ENCODE results near the gene RETSAT.
"Not testable (repeated sequence)": the region's sequence is repeated elsewhere in the genome, so short reads cannot be mapped to it uniquely, and the experiment has no call there.

Gene RETSAT

GRCh38 chr2:85319796-85320195 lies 34.5 kb downstream of the RETSAT start:
- TF ChIP-seq CTCF (conservative IDR thresholded peaks at IDR 0.05; ENCODE audit: control insufficient read depth, insufficient read depth, low read depth, low read length), result no peak
- H3K4me3 ChIP-seq (ENCODE audit: control insufficient read depth, low read depth, low read length), result no peak overlapping the region
- no peak for DNase-seq (ENCODE audit: low read depth)

- TF ChIP-seq CTCF (conservative IDR thresholded peaks at IDR 0.05; ENCODE audit: control insufficient read depth, insufficient read depth, low read depth, low read length), result no peak
- peak; percentile 82 for DNase-seq (ENCODE audit: low read depth)
- H3K4me3 ChIP-seq (ENCODE audit: control insufficient read depth, low read depth, low read length), result no peak overlapping the region
These were observed 35.9 kb downstream of the RETSAT start for GRCh38 chr2:85318222-85319074.

- DNase-seq (ENCODE audit: low read depth); H3K4me3 ChIP-seq (ENCODE audit: control insufficient read depth, low read depth, low read length): not testable (repeated sequence)
These were observed 38.4 kb downstream of the RETSAT start for GRCh38 chr2:85315921-85316320.

- H3K4me3 ChIP-seq (ENCODE audit: control insufficient read depth, low read depth, low read length), result no peak overlapping the region
- no peak for DNase-seq (ENCODE audit: low read depth)
- no peak for TF ChIP-seq CTCF (conservative IDR thresholded peaks at IDR 0.05; ENCODE audit: control insufficient read depth, insufficient read depth, low read depth, low read length)
These were observed 39.5 kb downstream of the RETSAT start for GRCh38 chr2:85314884-85315242.

GRCh38 chr2:85312404-85312803 lies 41.9 kb downstream of the RETSAT start:
- DNase-seq (ENCODE audit: low read depth), result peak; percentile 89
- H3K4me3 ChIP-seq (ENCODE audit: control insufficient read depth, low read depth, low read length), result no peak overlapping the region
- no peak for TF ChIP-seq CTCF (conservative IDR thresholded peaks at IDR 0.05; ENCODE audit: control insufficient read depth, insufficient read depth, low read depth, low read length)

- TF ChIP-seq CTCF (conservative IDR thresholded peaks at IDR 0.05; ENCODE audit: control insufficient read depth, insufficient read depth, low read depth, low read length), result no peak
- no peak for DNase-seq (ENCODE audit: low read depth)
- no peak overlapping the region for H3K4me3 ChIP-seq (ENCODE audit: control insufficient read depth, low read depth, low read length)
These were observed 44.0 kb downstream of the RETSAT start for GRCh38 chr2:85310330-85310729.

- H3K4me3 ChIP-seq (ENCODE audit: control insufficient read depth, low read depth, low read length), result no peak overlapping the region
- TF ChIP-seq CTCF (conservative IDR thresholded peaks at IDR 0.05; ENCODE audit: control insufficient read depth, insufficient read depth, low read depth, low read length), result no peak
- DNase-seq (ENCODE audit: low read depth), result no peak
These were observed 44.5 kb downstream of the RETSAT start for GRCh38 chr2:85309699-85310321.
